Adrenal gland (tissue), 12 donors: Measurements from ENCODE around the gene ATG4A. TPM values are rescaled to one million over a fixed set of nuclear protein-coding genes. Genes with fewer than 3 reads are reported as not detected.

ENCODE experiments used
- DNase-seq, 7 donors: peaks; one replicate each; pipeline ENCODE4 v3.0.0-alpha.2; 2019 to 2020
- H3K27ac ChIP-seq, 5 donors: fragments of 200-600 bp; sonication (generic) in 4 of 5; 1 replicate in 3 of 5; 2 replicates in 2 of 5; pipeline versions ENCODE4 v1.5.1 to v1.8.0; 2016 to 2020; ENCODE audit warnings: mild to moderate bottlenecking in 1 of 5
- H3K27me3 ChIP-seq: fragments of 200-600 bp; 2 replicates; pipeline ENCODE4 v1.8.0; 2021
- H3K36me3 ChIP-seq, 2 donors: fragments of 200-600 bp; replicated peaks in 1 of 2; 1 replicate in 1 of 2; 2 replicates in 1 of 2; pipeline versions ENCODE4 v1.5.1 to v1.8.0; 2018 to 2022
- H3K4me1 ChIP-seq, 2 donors: fragments of 200-600 bp; replicated peaks in 1 of 2; 1 replicate in 1 of 2; 2 replicates in 1 of 2; pipeline versions ENCODE4 v1.5.1 to v1.8.0; 2018 to 2021
- H3K4me3 ChIP-seq, 4 donors: fragments of 200-600 bp; sonication (generic) in 3 of 4; one replicate each; pipeline ENCODE4 v1.5.1; 2016 to 2018
- H3K9me3 ChIP-seq, 3 donors: fragments of 200-600 bp; sonication (generic) in 1 of 3; replicated peaks in 1 of 3; 1 replicate in 2 of 3; 2 replicates in 1 of 3; pipeline versions ENCODE4 v1.5.1 to v1.8.0; 2016 to 2021
- CTCF ChIP-seq, 6 experiments: fragments of 450-650 bp in 4 of 6; fragments of 200-600 bp in 2 of 6; sonication (generic) in 1 of 6; IDR thresholded peaks; 1 replicate in 5 of 6; 2 replicates in 1 of 6; pipeline versions ENCODE4 v1.5.1 to v1.8.0; 2016 to 2021; ENCODE audit warnings: antibody characterized with exemption in 6 of 6, mild to moderate bottlenecking in 2 of 6, moderate library complexity in 1 of 6
- POLR2A ChIP-seq, 2 donors: fragments of 450-650 bp; IDR thresholded peaks; one replicate each; pipeline ENCODE4 v1.6.1; 2017; ENCODE audit warnings: antibody characterized with exemption in 2 of 2, mild to moderate bottlenecking in 2 of 2, moderate library complexity in 1 of 2
- WGBS, 4 donors: extraction: QIAGEN DNeasy Blood & Tissue Kit in 2 of 4; methylation state at CpG; one replicate each; pipeline versions ENCODE4 v1.1.5 to v1.1.7; 2013 to 2017; 5-methylcytosine and 5-hydroxymethylcytosine counted together
- intact Hi-C, 2 donors: fragments of 100-400 bp; cut with DNase I; formaldehyde crosslinking; loops; one replicate each; pipeline versions ENCODE4 v1.14.1 to v1.15.0; 2022 to 2023
- polyA plus RNA-seq, 3 donors: library from polyadenylated mRNA; stranded (reverse); fragments of 200-250 nt in 2 of 3; fragments of 350-450 nt in 1 of 3; fragmentation: Illumina TruSeq in 1 of 3; extraction: RNeasy Lipid Tissue Mini Kit (QIAGEN cat#74804) in 1 of 3; gene quantifications; one replicate each; pipeline ENCODE4 v1.2.3, GENCODE V29; 2013 to 2014
- total RNA-seq, 9 donors: library from RNA; depleted of rRNA in 4 of 9; stranded (reverse); fragments of >200 nt in 4 of 9; fragments of 120-200 nt in 1 of 9; fragmentation: NEBNext Ultra II Directional in 1 of 9; extraction: Animal tissue kit (Norgen Biotek cat#: 25700) in 1 of 9; gene quantifications; one replicate each; pipeline versions ENCODE4 v1.1.0 to v1.2.4, GENCODE V29; 2013 to 2023
- donor health status: healthy with polysubstance abuse.
- donor health status: Bipolar disorder and iron deficiency.
- donor health status: DM: yes; HTN: yes; CAD: no.
- donor health status: DM: no; HTN: no; CAD: no.
- donor health status: DM: no; HTN: no; CAD: no.
- donor health status: DM: yes; HTN: yes; CAD: no.

The ATG4A gene
- total and polyA plus RNA-seq, 12 donors, result 6.3 to 33.2 (median 13.7) TPM

DNA sequence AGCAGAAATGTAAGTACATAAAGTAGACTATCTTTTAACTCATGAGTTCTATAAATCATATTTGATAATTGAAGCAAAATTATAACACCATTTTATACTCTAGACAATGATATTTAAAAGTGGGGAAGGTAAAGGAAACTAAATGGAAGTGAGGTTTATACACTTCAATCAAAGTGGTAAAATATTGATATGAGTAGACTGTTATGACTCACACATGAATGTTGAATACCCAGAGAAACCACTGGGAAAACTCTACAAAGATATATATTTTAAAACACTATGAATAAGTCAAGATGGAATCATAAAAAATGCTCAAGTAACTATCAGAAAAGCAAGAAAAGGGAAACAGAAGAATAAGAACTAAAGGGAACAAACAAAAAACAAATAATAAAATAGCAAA lies 38.4 kb upstream of the ATG4A start:
- intact Hi-C loops, result no loop called here
- Histone ChIP-seq H3K27me3 (peaks cover 5% of the 10 kb centered on the region), H3K27ac (no peak overlapping the region), H3K4me3 (no peak overlapping the region), H3K36me3 (no peaks in the 10 kb centered on the region), H3K4me1 (no peaks in the 10 kb centered on the region), H3K9me3 (no peaks in the 10 kb centered on the region)
- no peak for TF ChIP-seq POLR2A (IDR thresholded peaks at IDR 0.05)
- no peak for TF ChIP-seq CTCF (IDR thresholded peaks at IDR 0.05)
- DNase-seq, result no peak

GRCh38 chrX:108055546-108055945 lies 36.0 kb upstream of the ATG4A start:
- intact Hi-C loops, result no loop called here
- Histone ChIP-seq H3K4me1 (no peaks in the 10 kb centered on the region), H3K4me3 (no peak overlapping the region), H3K27me3 (peaks cover 5% of the 10 kb centered on the region), H3K27ac (no peak overlapping the region), H3K9me3 (no peaks in the 10 kb centered on the region), H3K36me3 (no peaks in the 10 kb centered on the region)
- TF ChIP-seq POLR2A (IDR thresholded peaks at IDR 0.05), result no peak
- TF ChIP-seq CTCF (IDR thresholded peaks at IDR 0.05), result no peak
- DNase-seq, result no peak

GRCh38 chrX:108059801-108060200 lies 31.8 kb upstream of the ATG4A start:
- WGBS, 4 donors, result 60 to 87% (median 76%) methylated on average over 1 of the region's 1 CpG
- TF ChIP-seq POLR2A (IDR thresholded peaks at IDR 0.05) (no peak), CTCF (IDR thresholded peaks at IDR 0.05) (no peak)
- Histone ChIP-seq H3K4me3 (no peak overlapping the region), H3K36me3 (no peaks in the 10 kb centered on the region), H3K27ac (no peak overlapping the region), H3K4me1 (no peaks in the 10 kb centered on the region), H3K27me3 (peaks cover 9% of the 10 kb centered on the region), H3K9me3 (no peaks in the 10 kb centered on the region)
- intact Hi-C loops, result loop anchor here in 1 of 2 donors (10.0 kb wide), 1 partner anchor 45 kb away; no protein-coding TSS in a partner anchor
- no peak for DNase-seq

GRCh38 chrX:108064001-108064400 lies 27.6 kb upstream of the ATG4A start:
- no peak overlapping the region for H3K27ac ChIP-seq
- no peaks in the 10 kb centered on the region for H3K4me1 ChIP-seq
- H3K9me3 ChIP-seq, result no peaks in the 10 kb centered on the region
- no peak overlapping the region for H3K4me3 ChIP-seq
- peaks cover 32% of the 10 kb centered on the region for H3K27me3 ChIP-seq
- whole genome bisulfite sequencing, 4 donors, result 44 to 75% (median 55%) methylated on average over 1 of the region's 1 CpG
- TF ChIP-seq CTCF (IDR thresholded peaks at IDR 0.05) (no peak), POLR2A (IDR thresholded peaks at IDR 0.05) (no peak)
- no peaks in the 10 kb centered on the region for H3K36me3 ChIP-seq
- intact Hi-C loops, result loop anchor here in 1 of 2 donors (10.0 kb wide), 1 partner anchor 49 kb away; no protein-coding TSS in a partner anchor
- DNase-seq, result no peak
